Measurements from ENCODE around the gene TBC1D22B.

Gene TBC1D22B

GRCh38 chr6:37332894-37333293 lies 75.3 kb downstream of the TBC1D22B start:
- Histone ChIP-seq H3K4me1 (ENCODE audit: control insufficient read depth, insufficient read depth, low read length) (no peaks in the 10 kb centered on the region), H3K27ac (ENCODE audit: extremely low read depth, low read depth, low read length) (no peak overlapping the region), H3K9me3 (ENCODE audit: control insufficient read depth, insufficient read depth, low read depth, low read length) (no peaks in the 10 kb centered on the region), H3K4me3 (ENCODE audit: low read depth, low read length) (no peak overlapping the region), H3K36me3 (ENCODE audit: control insufficient read depth in 2 of 2, insufficient read depth in 1 of 2, low read length in 2 of 2) (peaks cover 6 to 34% of the 10 kb centered on the region in 2 experiments)
- CTCF ChIA-PET: interaction anchor here (0.5 to 0.7 kb wide), 2 partner anchors 21 to 315 kb away, joined by 3 to 5 read pairs; partner anchors contain the start of gene RNF8
- POLR2A ChIA-PET: no interaction called here
- TF ChIP-seq ZNF626 (tag by site-specific recombination; IDR thresholded peaks at IDR 0.05) (no peak), ZNF768 (tag by site-specific recombination; IDR thresholded peaks at IDR 0.05) (no peak), ZNF112 (tag by site-specific recombination; IDR thresholded peaks at IDR 0.05) (no peak), BCL11A (tag by site-specific recombination; IDR thresholded peaks at IDR 0.05; ENCODE audit: low read depth) (no peak), ZNF792 (tag by site-specific recombination; IDR thresholded peaks at IDR 0.05) (no peak), ZNF211 (tag by site-specific recombination; IDR thresholded peaks at IDR 0.05; ENCODE audit: low read depth) (no peak), TSHZ1 (tag by site-specific recombination; IDR thresholded peaks at IDR 0.05; ENCODE audit: borderline replicate concordance) (no peak), ZNF830 (tag by site-specific recombination; IDR thresholded peaks at IDR 0.05; ENCODE audit: low read depth) (no peak), GFI1B (tag by site-specific recombination; IDR thresholded peaks at IDR 0.05) (no peak), BCL11B (tag by site-specific recombination; IDR thresholded peaks at IDR 0.05; ENCODE audit: low read depth) (no peak), ZBTB8A (tag by site-specific recombination; IDR thresholded peaks at IDR 0.05) (no peak), PRDM1 (tag by site-specific recombination; IDR thresholded peaks at IDR 0.05) (no peak), SCRT1 (tag by site-specific recombination; IDR thresholded peaks at IDR 0.05; ENCODE audit: borderline replicate concordance) (no peak), ZNF10 (tag by site-specific recombination; IDR thresholded peaks at IDR 0.05) (no peak), ZNF548 (tag by site-specific recombination; IDR thresholded peaks at IDR 0.05) (no peak), ZNF837 (tag by site-specific recombination; IDR thresholded peaks at IDR 0.05) (no peak), ZEB2 (tag by site-specific recombination; IDR thresholded peaks at IDR 0.05) (no peak), ZNF555 (tag by site-specific recombination; conservative IDR thresholded peaks at IDR 0.05) (no peak), ZBTB44 (tag by site-specific recombination; IDR thresholded peaks at IDR 0.05) (no peak), ZNF629 (tag by site-specific recombination; IDR thresholded peaks at IDR 0.05) (no peak)

- TF ChIP-seq ZNF488 (tag by site-specific recombination; IDR thresholded peaks at IDR 0.05) (no peak), GLIS1 (tag by site-specific recombination; IDR thresholded peaks at IDR 0.05) (no peak), ZBTB17 (tag by site-specific recombination; IDR thresholded peaks at IDR 0.05) (no peak)
- ChIA-PET POLR2A (no interaction called here), CTCF (no interaction called here)
- no peak overlapping the region for H3K27ac ChIP-seq (ENCODE audit: extremely low read depth, low read depth, low read length)
- no peak overlapping the region for H3K4me3 ChIP-seq (ENCODE audit: low read depth, low read length)
- no peaks in the 10 kb centered on the region for H3K4me1 ChIP-seq (ENCODE audit: control insufficient read depth, insufficient read depth, low read length)
- no peaks in the 10 kb centered on the region for H3K9me3 ChIP-seq (ENCODE audit: control insufficient read depth, insufficient read depth, low read depth, low read length)
- H3K36me3 ChIP-seq (ENCODE audit: control insufficient read depth in 2 of 2, insufficient read depth in 1 of 2, low read length in 2 of 2): peaks cover 6 to 34% of the 10 kb centered on the region in 2 experiments
Measured at GRCh38 chr6:37334047-37334446, 76.5 kb downstream of the TBC1D22B start.

All from HEK293 (cell line).